GM13977 (cell line): ENCODE results near the gene NCSTN.

Experiments used
- DNase-seq: peaks from one replicate; pipeline ENCODE4 v3.0.0; 2012; ENCODE audit warnings: low spot score
- in situ Hi-C: fragments of 300-500 bp; cut with MboI; formaldehyde crosslinking; loops from one replicate; pipeline ENCODE4 v1.12.0; 2022; ENCODE audit warnings: low sequenced_read_pairs, low pct_unique_long_range_greater_than_20kb, mixed read lengths, inconsistent platforms; ENCODE audit not compliant: unreplicated experiment
- TF ChIP-seq, protein P1 (sequence below): IDR thresholded peaks from 2 replicates; pipeline ENCODE4 v1.5.1; 2012; ENCODE audit warnings: mild to moderate bottlenecking, control low read depth; ENCODE audit not compliant: insufficient read depth; ENCODE audit errors: extremely low read depth, missing control alignments

Gene NCSTN

DNA sequence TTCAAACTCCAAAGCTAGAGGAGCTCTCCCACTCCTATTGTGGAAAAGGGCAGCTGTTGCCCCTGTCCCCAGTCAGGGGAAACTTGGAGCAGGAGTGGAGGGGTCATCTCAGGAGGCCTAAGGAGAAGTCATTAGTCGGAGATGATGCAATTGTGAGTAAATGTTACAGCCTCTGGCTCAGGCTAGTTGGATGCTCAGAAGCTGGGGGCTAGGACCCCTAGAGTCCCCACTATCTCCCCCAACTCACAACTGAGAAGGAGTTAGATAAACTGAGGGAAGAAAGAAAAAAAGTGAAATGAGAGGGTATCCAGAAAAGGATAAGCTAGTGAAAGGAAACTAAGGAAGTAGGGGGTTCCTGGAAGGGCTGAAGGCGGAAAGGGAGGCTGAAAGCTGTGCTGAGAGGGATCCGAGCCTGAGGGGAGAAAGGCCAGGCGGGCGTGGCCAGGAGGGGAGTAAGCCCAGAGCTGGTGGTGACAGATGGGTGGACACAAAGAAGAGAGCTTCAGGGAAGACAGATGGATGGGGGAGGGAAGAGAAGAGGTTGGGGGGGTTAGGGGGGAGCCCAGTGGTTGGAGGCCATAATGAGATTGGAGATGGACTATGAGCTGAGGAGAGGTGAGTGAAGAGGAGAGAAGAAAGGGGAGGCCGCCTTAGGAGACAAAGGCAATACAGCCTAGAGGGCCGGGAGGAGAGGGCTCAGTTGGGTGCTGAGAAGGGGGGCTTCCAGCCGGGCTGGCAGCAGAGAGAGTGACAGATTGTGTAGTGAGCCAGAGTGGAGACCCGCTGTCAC is 19.2 kb downstream of the NCSTN start:
- no peak for DNase-seq
- TF ChIP-seq, protein P1, sequence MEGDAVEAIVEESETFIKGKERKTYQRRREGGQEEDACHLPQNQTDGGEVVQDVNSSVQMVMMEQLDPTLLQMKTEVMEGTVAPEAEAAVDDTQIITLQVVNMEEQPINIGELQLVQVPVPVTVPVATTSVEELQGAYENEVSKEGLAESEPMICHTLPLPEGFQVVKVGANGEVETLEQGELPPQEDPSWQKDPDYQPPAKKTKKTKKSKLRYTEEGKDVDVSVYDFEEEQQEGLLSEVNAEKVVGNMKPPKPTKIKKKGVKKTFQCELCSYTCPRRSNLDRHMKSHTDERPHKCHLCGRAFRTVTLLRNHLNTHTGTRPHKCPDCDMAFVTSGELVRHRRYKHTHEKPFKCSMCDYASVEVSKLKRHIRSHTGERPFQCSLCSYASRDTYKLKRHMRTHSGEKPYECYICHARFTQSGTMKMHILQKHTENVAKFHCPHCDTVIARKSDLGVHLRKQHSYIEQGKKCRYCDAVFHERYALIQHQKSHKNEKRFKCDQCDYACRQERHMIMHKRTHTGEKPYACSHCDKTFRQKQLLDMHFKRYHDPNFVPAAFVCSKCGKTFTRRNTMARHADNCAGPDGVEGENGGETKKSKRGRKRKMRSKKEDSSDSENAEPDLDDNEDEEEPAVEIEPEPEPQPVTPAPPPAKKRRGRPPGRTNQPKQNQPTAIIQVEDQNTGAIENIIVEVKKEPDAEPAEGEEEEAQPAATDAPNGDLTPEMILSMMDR: no peak
- in situ Hi-C loops: no loop called here

DNA sequence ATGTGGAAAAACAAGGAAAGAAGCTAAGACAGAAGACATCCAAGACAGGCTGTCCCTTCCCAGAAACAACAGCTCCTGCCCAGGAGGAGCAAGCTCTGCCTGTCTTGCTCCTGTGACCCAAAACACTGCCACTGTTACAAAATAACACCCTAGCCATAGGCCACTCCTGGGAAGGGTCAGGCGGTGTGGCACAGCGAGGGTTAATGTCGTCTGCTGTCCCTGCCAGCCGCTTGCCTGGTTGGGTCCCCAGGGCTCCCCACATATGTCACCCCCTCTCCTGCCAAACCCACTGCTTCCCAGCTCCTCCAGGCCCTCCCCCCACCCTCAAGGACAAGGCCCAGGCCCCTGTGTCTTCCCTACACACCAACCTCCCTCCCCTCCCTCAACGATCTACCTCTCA is 19.8 kb downstream of the NCSTN start:
- DNase-seq: no peak
- in situ Hi-C loops: no loop called here
- TF ChIP-seq, protein P1: no peak

DNA sequence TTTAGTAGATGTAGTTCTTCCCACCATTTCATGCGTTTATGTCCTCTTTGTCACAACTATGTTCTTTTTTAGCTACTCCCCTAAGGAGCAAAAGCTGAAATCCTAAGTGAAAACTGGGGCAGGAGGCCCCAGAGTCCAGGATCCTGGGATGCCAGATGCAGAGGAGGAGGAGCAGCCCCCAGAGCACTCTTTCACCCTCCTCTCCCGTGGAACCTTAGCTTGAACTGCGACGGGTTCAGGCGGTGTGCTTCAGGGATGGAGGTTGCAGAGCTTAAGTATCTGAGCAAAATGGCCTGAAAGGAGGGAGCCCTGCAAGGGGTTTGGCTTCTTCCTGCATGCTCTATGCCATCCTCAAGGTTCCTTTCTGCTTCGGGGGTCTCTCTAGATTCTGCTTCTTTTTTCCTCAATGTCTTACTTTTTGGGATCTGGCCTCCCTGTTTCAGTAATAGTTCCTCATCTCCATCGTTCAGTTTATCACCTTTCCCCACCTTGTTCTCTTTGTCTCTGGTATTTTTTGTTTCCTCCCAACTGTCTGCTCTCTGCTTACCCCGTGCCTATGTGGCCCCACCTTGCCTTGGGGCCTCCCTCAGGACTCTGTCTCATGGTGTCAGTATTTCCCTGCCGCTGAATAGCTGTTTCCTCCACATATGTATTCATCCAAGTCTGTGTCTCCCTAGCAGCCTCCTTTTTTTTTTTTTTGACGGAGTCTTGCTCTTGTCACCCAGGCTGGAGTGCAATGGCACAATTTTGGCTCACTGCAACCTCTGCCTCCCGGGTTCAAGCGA is 21.0 kb downstream of the NCSTN start:
- DNase-seq: no peak
- in situ Hi-C loops: no loop called here
- TF ChIP-seq, protein P1: no peak

DNA sequence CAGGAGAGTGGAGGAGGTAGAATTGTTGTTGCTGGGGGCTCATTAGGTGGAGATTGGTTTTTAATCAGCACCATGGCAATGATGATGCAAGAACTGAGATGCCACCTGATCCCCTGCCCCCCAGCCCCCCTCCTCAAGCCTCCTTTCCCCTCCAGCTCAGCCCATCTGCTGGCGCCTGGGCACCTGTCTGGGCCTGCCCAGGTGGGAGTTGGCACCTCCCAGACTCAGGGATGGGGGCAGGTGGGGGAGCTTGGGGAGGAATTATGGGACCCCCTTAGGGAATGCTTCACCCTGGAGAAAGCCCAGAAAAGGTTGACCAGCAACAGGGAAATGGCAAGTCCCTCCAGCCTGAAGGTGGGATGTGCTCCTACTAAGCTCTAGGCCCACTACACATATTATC is 22.1 kb downstream of the NCSTN start:
- in situ Hi-C loops: no loop called here
- TF ChIP-seq, protein P1: no peak
- no peak for DNase-seq

DNA sequence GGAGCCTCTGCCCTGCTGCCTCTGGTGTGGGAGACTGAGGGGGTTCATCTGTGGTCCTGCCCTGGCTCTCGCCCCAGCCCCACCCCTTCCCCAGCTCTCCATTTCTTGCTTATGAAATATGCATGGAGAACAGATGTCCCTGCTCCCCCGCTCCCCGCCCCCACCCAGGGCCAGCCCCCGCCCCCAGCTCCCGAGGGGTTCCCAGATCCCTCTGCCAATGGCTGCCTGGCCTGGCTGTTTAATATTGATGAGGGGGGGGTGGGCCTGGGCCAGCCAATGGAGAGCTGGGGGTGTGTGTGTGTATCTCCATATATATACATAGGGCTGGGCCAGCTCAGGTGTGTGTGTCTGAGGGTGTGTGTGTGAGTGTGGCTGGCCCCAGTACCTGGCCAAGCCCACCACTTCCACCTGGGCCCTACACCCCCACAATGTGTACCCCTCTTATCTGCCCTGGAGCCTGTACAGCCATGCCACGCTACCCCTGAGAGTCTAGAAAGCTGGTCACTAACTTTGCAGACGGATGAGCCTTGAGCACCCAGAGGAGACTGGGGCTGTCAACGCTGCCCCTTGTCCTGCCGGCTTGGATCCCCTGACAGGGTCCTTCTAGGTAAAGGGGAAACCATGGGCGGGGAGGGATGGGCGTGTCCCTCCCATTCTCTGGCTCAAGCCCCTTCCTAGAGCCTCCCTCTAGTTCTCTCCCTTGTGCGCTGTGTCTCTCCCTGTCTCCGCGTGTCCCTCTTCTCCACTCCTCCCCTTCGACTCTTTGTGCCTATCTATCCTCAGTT is 23.7 kb downstream of the NCSTN start, which contains the start of gene NHLH1:
TSS of gene NHLH1 (plus strand) at position 341 of the 785 bp plus-strand sequence. CDS start 3,661 bp downstream, outside the sequence.
- TF ChIP-seq, protein P1: no peak
- no peak for DNase-seq
- in situ Hi-C loops: no loop called here

DNA sequence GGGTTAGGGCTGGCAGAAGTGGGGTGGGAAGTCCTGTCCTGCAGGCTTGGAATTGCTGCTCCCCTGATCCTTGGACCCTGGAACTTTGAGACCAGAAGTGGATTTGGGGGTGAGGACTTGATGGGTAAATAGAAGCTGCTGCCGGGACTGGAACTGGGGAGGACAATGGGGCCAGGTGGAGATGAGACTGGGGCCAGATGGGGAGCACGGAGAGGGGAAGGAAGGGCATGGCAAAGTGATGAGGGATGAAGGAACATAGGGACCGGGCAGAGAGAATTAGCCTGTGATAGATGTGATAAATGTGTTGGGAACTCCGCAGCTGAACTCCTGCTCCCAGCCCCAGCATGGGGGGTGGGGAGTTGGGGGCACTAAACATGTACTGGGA is 24.3 kb downstream of the NCSTN start:
- DNase-seq: no peak
- in situ Hi-C loops: no loop called here
- TF ChIP-seq, protein P1: no peak
